ENCODE results near the gene ITIH4.

ITIH4 gene

DNA sequence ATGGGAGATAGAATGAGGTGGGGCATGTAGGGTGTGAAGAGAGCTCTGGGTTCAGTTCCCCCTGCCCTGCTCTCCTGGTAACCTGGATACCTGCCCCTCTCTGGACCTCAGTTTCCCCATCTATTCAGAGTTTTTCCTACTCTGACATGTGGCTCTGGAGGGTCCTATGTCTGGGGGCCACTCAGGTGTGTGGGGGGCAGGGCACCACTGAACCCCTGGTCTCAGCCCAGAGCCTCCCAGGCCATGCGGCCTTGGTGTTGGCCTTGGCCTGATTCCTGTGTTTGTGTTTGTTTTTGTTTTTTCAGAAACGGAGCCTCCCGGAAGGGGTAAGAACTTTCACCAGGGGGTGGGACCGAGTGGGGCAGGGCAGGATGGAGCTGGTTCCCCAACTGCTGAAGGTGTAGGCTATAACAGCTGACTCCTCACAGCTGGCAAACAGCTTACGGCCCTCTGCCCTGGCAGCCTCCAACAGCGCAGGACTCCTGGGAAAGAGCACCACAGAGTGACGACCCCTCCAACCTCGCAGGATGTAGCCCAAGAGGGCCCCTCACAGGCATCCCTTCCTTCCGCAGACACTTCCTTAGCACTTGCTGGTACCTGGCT lies 35.1 kb downstream of the ITIH4 start:
- no peak for DNase-seq

DNA sequence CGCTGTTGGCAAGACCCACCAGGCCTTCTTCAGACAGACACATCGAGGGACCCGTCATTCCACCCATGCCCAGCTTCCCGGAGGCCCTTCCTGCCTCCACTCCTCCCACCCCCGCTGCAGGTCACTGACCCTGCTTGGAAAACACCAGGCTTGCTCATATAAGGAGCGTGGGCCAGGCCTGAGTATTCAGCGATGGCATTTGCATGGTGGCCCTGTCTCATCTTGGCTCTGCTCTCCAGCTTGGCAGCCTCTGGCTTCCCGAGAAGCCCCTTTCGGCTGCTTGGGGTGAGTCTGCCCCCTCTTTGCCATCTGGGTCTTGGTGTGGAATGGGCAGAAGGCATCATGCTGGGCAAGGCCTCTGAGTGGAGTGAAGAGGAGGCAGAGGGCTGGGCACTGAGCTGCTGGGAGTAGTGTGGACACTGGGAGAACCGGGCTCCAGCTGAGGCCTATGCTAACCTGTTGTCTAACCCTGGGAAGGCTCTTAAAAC lies 35.8 kb downstream of the ITIH4 start, which contains the start of gene ITIH3:
ITIH3 (plus strand) TSS at position 185 of the 488 bp plus-strand sequence; CDS start at position 193, 8 bp downstream.
- DNase-seq = no peak

DNA sequence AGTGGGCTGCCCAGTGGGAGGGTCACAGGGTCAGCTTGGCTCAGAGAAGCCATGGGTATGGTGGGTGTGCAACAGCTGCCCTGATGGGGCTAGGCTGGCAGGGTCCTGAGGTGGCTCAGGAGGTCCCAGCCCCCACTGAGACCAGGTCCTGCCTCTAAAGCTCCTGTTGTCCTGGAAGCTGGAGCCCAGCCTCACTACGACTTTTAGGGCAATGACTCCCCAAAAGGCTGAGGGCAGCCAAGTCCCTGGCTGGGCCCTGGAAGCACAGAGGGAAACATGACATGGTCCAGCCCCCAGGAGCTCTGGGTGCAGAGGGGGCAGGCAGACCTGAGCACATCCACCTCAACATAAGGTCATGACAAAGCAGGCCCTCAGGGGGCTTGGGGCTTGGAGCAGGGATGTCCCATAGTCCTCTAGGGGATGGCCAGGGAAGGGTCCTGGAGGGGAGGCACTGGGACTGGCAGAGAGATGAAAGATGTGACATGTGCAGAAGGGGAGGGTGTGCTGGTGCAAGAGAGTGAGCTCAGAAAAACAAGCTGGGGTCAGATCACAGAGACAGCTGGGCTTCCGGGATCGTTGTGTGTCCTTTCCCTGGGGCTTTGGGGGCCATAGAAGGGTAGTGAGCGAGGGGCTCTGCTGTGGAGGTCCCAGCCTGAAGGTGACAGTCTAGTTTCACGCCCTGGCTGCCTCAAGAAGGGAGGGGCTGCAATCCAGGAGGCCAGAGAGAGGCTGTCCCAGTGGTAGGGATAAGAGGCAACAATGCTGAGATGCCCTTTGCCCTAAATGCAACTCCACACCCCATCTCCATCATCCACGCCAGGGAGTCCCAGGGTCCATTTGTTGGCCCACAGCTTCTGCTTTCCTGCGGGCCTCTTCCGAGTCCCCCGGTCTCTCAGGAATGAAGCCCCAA lies 36.5 kb downstream of the ITIH4 start:
- no peak for DNase-seq

DNA sequence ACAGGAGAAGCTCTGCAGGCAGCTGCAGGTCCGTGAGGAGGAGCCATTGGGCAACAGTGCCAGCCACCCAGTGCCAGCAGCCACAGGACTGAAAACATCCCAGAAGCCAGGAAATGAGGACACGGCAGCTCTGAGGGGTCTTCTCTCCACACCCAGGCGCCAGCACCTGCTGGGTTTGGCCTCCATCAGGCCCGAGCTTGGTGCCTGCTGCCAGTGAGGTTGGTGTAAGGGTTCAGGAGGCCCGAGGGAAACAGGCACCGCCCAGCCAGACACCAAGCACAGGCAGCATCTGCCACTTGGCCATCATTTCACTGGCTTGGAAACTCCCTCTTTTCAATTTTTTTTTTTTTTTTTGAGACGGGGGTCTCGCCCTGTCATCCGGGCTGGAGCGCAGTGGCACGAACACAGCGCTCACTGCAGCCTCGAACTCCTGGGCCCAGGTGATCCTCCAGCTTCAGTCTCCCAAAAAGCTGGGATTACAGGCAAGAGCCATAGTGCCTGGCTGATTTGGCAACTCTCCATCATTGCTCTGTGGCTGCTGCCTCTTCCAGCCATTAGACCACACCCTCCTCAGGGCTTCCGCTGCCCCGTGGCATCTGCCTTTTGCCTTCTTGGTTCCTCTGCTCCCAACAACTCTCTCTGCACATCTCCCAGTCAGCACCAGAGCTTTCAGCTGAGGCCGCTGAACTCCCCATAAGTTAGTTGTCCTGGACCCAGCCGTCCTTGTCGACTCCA lies 37.3 kb downstream of the ITIH4 start:
- DNase-seq = no peak

DNA sequence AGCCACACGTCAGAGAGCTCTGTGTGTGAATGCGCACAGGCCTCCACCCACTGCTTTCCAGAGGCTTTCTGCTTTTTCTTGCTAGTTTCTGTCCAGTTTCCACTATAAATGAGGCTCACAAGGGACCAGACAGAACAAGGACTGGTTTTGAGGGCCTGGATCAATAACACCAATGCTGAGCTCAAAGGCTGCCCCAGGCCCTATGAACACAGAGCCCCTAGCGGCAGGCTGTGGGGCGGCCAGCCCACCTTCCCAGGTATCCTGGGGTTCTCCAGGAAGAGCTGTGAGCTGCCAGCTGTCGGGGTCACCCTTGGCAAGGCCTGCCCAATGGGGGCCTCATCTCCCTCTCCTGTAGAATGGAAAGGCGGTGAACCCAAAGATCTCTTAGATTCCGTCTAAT lies 38.1 kb downstream of the ITIH4 start:
- DNase-seq = no peak

DNA sequence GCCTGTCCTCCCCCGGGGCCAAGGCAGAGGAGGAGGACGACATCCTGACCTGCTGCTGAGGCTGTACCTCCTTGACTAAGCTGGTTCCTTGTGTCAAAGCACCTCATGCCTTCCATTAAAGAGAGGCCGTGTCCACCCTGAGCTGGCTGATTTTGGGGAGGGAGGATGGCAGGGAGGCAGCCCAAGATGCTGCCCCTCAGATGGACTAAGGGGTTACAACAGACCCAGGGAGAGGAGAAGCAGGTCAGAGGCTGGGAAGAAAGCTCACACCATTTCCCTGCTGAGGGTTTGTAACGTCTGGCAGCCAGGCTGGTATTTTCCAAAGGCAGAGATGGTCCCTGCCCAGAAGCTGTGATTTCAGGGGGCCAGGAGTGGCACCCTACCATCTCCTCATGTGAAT lies 38.5 kb downstream of the ITIH4 start:
- no peak for DNase-seq

DNA sequence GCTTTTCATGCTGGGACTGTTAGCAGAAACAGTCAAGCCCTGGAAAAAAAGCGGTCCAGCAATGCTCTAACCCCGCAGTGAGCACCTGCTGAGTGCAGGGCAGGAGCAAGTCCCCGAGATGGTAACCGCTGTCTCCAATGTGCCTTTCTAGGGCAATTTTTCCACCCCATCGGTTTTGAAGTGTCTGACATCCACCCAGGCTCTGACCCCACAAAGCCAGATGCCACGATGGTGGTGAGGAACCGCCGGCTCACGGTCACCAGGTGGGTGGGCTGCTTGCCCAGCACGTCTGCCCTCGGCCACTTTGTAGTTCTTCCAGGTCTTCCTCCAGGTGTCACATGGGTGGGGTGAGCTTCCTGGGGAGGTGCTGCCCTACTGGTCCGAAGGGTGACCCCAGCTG lies 39.1 kb downstream of the ITIH4 start:
- no peak for DNase-seq

DNA sequence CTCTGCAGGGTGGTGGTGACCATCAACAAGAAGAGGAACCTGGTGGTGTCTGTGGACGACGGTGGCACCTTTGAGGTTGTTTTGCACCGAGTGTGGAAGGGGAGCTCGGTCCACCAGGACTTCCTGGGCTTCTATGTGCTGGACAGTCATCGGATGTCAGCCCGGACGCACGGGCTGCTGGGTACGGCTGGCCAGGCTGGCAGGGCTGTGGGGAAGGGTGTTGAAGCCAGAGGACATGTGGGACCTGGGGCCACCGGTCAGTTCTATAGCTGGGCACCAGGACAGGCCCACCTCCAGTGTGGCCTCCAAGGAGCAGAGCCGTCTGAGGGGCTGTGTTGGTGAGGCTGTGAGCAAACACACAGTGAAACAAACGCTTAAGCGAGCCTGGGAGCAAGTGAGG lies 39.7 kb downstream of the ITIH4 start:
- no peak for DNase-seq

DNA sequence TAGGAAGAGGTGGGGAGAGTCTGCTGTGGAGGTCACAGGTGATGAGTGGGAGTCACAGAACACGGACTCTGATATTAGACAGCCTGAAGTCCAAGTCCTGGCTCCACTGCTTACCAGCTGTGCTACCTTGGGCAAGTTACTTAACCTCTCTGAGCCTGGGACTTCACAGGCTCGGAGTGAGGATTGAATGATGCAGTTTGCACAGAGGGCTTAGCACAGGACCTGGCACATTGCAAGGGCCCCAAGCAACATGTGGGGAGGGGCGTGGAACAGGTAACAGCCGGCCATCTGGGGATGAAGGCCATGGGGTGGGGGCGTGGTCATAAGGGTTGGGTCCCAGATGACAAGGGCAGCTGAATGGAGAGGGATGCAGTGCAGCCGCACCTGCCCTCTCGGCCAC lies 40.1 kb downstream of the ITIH4 start:
- DNase-seq = no peak

DNA sequence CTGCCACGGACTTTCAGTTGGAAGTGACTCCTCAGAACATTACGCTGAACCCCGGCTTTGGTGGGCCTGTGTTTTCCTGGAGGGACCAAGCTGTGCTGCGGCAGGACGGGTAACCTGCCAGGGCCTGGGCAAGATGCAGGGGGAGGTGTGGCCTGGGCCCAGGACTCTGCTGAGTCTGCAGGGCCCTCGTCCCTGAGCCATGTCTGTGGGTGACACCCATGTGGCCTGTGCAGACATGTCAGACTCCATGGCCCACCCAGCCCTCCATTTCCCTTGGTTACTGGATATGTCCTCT lies 40.8 kb downstream of the ITIH4 start:
- DNase-seq = no peak

DNA sequence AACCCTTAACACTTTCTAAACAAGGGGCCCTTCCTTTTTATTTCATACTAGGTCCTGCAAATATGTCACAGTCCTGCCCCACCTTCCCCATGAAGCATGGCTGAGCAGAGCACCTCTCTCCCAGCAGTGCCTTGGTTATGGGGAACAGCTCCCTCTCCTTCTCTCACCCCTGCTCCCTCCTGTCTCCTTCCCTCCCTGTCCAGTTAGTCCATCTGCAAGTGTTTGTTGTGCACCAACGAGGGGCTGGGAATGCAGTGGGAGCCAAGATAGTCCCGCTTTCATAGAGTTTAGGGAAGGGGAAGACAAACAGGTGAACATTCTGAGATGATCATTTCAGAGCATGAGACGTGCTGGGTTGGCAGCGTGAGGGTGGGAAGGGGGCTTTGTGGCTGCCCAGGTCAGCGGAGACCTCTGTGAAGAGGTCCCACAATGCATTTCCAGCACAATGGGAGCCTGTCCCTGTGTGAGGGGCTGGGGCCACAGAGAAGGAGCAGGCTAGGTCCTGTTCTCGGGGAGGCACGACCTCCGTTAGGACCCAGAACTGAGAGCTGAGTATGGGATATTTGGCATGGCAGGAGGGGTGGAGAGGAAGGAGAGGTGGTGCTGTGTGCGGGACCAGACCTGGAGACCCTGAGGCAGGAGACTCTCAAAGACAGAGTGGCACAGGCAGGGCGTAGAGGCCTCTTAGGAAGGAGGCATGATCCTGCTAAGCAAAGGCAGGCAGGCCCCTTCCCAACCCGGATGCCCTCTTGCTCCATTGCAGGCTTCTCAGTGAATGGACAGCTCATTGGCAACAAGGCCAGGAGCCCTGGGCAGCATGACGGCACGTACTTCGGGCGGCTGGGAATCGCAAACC lies 41.4 kb downstream of the ITIH4 start:
- DNase-seq = no peak

DNA sequence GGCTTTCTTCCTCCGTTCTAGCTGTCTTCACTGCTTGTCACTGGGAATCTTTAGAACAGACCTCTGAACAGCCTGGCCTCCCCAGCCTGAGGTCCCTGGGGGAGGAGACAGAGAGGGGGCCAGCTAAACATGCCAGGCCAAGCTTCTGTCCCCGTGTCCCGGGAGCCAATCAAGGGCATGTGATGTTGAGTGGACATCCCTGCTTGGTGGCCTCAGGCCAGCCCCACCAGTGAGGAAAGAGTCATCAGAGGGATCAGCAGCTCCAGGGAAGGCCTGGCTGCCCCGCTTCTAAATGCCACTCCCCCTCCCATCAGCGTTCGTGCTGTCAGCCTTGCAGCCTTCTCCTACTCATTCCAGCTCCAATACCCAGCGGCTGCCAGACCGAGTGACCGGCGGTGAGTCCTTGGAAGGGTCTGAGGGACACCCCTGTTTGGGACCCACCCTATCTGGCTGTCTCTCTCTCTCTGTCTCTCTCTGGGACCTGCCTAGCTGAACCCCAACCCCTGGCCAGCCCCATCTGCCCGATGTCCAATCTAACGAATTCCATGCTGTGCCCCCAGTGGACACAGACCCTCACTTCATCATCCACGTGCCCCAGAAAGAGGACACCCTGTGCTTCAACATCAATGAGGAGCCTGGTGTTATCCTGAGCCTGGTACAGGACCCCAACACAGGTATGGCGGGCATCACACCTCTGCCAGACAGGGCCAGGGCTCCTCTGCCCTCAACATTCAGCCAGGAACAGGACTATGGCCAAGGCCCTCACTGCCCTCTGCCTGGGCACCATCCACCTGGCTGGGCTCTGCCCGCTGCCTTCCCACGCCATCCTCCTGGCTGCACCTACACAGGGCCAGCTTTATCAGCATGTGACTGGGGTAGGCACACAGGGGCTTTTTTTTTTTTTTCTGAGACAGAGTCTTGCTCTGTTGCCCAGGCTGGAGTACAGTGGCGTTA lies 42.5 kb downstream of the ITIH4 start:
- DNase-seq = no peak

DNA sequence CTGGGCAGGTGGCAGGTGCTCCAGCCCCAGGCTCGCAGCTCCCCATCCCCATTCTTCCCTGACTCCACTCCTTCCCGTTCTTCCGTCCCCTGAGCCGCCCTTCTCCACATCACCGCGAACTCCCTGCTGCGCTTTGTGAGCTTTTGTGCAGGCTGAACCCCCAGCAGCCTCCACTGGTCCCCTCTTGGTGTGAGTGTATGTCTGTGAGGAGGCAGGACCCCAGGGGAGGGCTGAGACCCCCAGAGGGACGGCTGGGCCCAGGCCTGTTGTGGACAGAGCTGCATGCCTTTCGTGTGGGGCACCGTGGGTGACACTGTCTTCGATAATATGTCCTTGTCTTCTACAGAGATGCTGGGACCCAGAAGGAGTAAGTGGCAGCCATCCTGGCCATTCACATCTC lies 43.2 kb downstream of the ITIH4 start:
- no peak for DNase-seq

DNA sequence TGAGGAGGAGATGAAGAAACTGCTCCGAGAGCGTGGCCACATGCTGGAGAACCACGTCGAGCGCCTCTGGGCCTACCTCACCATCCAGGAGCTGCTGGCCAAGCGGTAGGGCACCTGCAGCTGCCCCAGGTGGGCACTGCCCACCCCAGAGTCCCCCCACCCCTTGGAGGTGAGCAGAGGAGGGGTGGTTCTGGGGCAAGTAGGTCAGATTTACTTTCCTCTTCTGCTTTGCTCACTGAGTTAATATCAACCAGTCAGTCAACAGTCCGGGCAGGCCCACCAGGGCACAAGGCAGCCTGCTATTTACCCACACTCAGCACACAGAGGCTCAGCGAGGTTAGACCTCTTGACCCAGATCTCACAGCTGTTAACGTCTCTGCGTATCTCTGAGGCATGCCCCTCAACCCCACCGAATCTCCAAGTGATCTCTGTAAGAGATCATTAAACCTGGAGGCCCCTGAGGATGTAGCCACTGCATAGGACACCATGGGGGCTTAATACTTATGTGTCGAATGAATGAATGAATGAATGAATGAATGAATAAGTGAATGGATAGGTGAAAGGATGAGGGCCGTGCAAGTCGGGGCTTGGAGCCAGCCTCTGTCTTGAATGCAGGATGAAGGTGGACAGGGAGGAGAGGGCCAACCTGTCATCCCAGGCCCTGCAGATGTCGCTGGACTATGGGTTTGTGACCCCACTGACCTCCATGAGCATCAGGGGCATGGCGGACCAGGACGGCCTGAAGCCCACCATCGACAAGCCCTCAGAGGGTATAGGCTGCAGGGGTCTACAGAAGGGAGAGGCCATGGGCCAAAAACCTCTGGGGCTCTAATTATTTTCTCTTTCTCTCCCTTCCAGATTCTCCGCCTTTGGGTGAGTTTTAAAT lies 43.9 kb downstream of the ITIH4 start:
- DNase-seq = no peak

DNA sequence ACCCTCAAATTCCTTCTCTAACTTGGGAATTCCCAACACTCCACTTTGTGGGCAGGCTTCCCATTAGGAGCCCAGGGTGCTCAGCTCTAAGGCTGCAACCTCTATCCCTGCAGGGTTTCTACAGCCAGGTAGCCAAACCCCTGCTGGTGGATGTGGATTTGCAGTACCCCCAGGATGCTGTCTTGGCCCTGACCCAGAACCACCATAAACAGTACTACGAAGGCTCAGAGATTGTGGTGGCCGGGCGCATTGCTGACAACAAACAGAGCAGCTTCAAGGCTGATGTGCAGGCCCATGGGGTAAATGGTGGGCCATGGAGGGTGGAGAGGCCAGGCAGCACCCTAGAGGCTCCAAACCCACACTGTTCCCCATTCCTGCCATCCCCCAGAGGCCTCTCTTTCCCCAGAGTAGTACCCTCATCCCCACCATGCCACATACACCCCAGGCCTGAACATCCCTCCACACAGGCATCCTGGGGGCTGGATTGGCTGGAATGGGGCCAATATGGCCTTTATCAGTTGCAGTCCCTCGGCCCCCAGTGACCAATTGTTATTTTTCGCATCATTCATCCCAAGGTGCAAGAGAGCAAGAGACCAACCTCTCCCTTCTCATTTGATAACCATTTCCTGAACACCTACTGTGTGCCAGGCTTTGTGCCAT lies 45.4 kb downstream of the ITIH4 start:
- DNase-seq = no peak

DNA sequence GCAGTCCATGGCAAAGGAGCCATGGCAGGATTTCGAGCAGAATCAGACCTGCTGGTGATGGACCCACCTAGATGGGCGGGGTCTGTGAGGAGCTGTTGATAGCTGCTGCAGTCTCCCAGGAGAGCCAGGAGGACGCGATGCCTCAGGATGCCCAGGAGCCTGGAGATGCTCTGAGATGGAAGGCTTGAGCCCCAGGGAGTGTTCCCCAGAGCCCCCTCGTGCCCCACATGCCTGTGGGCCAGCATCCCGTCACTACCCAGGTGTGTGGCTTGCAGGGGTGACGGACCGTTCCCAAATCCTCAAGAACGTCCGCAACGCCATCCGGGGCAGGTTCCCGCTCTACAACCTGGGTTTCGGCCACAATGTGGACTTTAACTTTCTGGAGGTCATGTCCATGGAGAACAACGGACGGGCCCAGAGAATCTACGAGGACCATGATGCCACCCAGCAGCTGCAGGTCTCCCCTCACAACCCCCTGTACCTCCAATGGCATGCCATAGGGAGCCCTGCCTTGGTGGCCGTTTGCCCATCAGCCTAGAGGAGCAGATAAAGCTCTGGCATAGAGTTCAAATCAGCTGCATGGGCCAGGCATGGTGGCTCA lies 46.4 kb downstream of the ITIH4 start:
- DNase-seq = no peak

DNA sequence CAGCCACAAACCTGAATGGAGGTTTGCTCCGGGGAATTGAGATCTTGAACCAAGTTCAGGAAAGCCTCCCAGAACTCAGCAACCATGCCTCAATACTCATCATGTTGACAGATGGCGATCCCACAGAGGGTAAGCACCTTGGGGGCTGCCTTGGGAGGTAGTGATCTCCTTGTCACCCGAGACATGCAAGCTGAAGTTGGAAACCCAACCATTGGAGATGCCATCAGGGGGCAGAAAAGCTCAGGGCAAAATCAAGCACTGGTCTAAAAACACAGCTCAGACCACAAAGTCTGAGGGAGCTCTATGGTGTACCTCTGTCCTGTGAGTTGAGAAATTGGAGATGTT lies 47.3 kb downstream of the ITIH4 start:
- DNase-seq = no peak

DNA sequence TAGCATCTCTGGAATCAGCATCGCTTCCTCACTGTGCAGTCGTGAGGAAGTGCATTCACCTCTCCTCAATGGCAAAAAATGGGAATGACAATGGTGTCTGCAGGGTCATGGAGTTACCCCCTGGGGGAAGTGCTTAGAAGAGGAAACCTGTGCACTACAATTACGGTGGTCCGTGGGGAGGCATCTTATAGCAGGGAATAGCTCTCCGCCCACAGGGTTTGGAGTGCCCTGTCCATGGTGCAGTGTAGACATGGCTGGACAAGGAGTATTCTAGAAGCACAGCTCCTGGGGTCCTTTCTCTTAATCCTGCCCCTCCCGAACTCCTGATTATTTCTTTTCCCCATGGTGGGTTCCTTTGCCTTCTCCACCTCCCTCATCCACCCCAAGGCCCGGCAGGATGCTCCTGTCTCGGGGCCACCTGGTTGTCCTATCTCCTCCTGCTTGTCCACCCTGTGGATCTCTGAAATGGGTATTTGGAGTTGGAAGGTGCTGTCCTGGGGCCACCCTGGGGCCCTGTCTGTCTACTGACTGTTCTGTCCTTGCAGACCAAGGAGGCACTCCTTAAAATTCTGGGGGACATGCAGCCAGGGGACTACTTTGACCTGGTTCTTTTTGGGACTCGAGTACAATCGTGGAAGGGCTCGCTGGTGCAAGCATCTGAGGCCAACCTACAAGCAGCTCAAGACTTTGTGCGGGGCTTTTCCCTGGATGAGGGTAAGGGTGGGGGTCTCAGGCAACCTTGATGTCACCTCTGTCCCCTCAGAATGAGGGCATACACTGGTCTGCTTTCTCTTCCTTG lies 47.9 kb downstream of the ITIH4 start:
- DNase-seq = no peak

DNA sequence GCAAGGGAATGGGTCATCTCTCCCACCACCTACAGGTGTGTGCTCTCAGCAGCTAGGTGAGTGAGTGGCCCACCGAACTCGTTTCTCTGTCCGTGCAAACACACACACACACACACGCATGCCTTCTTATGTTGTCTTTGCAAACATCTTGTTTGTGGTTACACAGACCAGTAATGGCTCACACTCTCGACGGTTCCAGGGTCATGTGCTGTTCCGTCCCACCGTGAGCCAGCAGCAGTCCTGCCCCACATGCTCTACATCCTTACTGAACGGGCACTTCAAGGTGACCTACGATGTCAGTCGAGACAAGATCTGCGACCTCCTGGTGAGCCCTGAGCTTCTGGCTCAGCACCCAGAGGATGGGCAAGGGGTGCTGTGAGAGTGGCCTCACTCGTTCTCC lies 48.7 kb downstream of the ITIH4 start:
- DNase-seq = no peak

All from CD4-positive, alpha-beta T cell treated with Interleukin-1 beta for 1 hour (primary cell).